ENCODE measurements around the gene SPTLC3. TPM values are rescaled to one million over a fixed set of nuclear protein-coding genes. Genes with fewer than 3 reads are reported as not detected.

The SPTLC3 gene
- total and polyA plus RNA-seq, 2 of the 13 experiments (the other 11 are each of a cell fraction or from before 2014, with no cell fraction given): 20.5 to 95.6 TPM

GRCh38 chr20:12978613-12979495 lies 29.9 kb upstream of the SPTLC3 start (continued):
- TF ChIP-seq DNMT3B (CRISPR knock-in tag; conservative IDR thresholded peaks at IDR 0.05) (no peak), ZBTB39 (CRISPR knock-in tag; IDR thresholded peaks at IDR 0.05) (peak; percentile 57; the same call in 1 of the 2 replicates), ATF5 (CRISPR knock-in tag; IDR thresholded peaks at IDR 0.05; ENCODE audit: low read depth) (no peak), KMT2B (CRISPR knock-in tag; IDR thresholded peaks at IDR 0.05) (0 out of 2 replicates have a peak, but pooled peaks have one; percentile 48), ZNF589 (CRISPR knock-in tag; conservative IDR thresholded peaks at IDR 0.05) (no peak), ERF (CRISPR knock-in tag; IDR thresholded peaks at IDR 0.05) (peak; percentile 85; the same call in 1 of the 2 replicates), RFXANK (CRISPR knock-in tag; IDR thresholded peaks at IDR 0.05) (no peak), ZNF331 (CRISPR knock-in tag; IDR thresholded peaks at IDR 0.05) (peak; percentile 93; the same call in 1 of the 2 replicates), MAZ (IDR thresholded peaks at IDR 0.05; ENCODE audit: borderline replicate concordance, low read depth, low read length) (no peak), MAZ (CRISPR knock-in tag; IDR thresholded peaks at IDR 0.05; ENCODE audit: low read depth) (0 out of 2 replicates have a peak, but pooled peaks have one; percentile 22), POLR2AphosphoS5 (IDR thresholded peaks at IDR 0.05; ENCODE audit: low read depth, low read length) (peak; percentile 39; the same call in 1 of the 2 replicates), ZNF232 (CRISPR knock-in tag; IDR thresholded peaks at IDR 0.05; ENCODE audit: borderline replicate concordance) (peak; percentile 100), HDAC2 (CRISPR knock-in tag; IDR thresholded peaks at IDR 0.05) (peak; percentile 99), RNF219 (CRISPR knock-in tag; IDR thresholded peaks at IDR 0.05) (0 out of 2 replicates have a peak, but pooled peaks have one; percentile 53), PHF21A (CRISPR knock-in tag; IDR thresholded peaks at IDR 0.05) (peak; percentile 88), ZGPAT (CRISPR knock-in tag; IDR thresholded peaks at IDR 0.05) (peak; percentile 87), ZMAT5 (CRISPR knock-in tag; IDR thresholded peaks at IDR 0.05; ENCODE audit: borderline replicate concordance, low read depth) (no peak), EHMT2 (IDR thresholded peaks at IDR 0.05; ENCODE audit: borderline replicate concordance, low read depth, low read length) (peak; percentile 60), SIX1 (CRISPR knock-in tag; IDR thresholded peaks at IDR 0.05; ENCODE audit: borderline replicate concordance) (peak; percentile 95), ZNF614 (CRISPR knock-in tag; IDR thresholded peaks at IDR 0.05; ENCODE audit: borderline replicate concordance) (peak; percentile 95), RXRB (CRISPR knock-in tag; IDR thresholded peaks at IDR 0.05; ENCODE audit: borderline replicate concordance) (peak; percentile 86)
